GM12878 (cell line): ENCODE data around the gene PIRT. TPM values are rescaled to one million over a fixed set of nuclear protein-coding genes. Genes with fewer than 3 reads are reported as not detected.

ENCODE experiments used
- ATAC-seq: fragments of 200-7000 bp; cut with Tn5 transposase; 3 replicates; pipeline ENCODE4 v1.9.1; 2020; ENCODE audit warnings: mild to moderate bottlenecking, moderate library complexity
- BruUV-seq: library from RNA; stranded (reverse); fragments of 400-500 nt; replicated peaks from 2 replicates; lab custom pipeline; 2021; lab: Mats Ljungman, UMichigan
- CTCF ChIA-PET: fragments of 300-600 bp; sonication (Branson Sonifier 250); formaldehyde crosslinking; extraction: SDS; loops from one replicate; lab custom pipeline; 2021; ENCODE audit warnings: inconsistent platforms; lab: Yijun Ruan, JAX
- POLR2A ChIA-PET: fragments of 350-600 bp; formaldehyde crosslinking; extraction: SDS; loops from one replicate; lab custom pipeline; 2021; ENCODE audit warnings: inconsistent platforms; lab: Charles Lee
- RAD21 ChIA-PET: fragments of 300-600 bp; sonication (Branson Sonifier 250); formaldehyde crosslinking; loops from one replicate; lab custom pipeline; 2023; ENCODE audit warnings: antibody characterized with exemption; ENCODE audit not compliant: unreplicated experiment; lab: Charles Lee
- SMC1A ChIA-PET: fragments of 300-600 bp; sonication (Branson Sonifier 250); formaldehyde crosslinking; loops from one replicate; lab custom pipeline; 2023; ENCODE audit not compliant: unreplicated experiment, uncharacterized antibody; lab: Charles Lee
- DNase-seq: peaks from one replicate; pipeline ENCODE4 v3.0.0-alpha.2; 2011; ENCODE audit warnings: low read depth, low spot score
- FAIRE-seq: peaks from 3 replicates; lab custom pipeline; 2011; peaks lifted over from hg19 to GRCh38; lab: Jason Lieb, UNC
- H2AFZ ChIP-seq: 2 replicates; pipeline ENCODE4 v1.6.0; 2011; ENCODE audit warnings: low read depth, low read length, control low read depth; ENCODE audit not compliant: control insufficient read depth
- H3K27ac ChIP-seq: 2 replicates; pipeline ENCODE4 v1.5.1; 2011; ENCODE audit warnings: control low read depth; ENCODE audit not compliant: control insufficient read depth, insufficient read depth
- H3K27me3 ChIP-seq, 2 experiments: replicated peaks in 1 of 2; 2 replicates each; pipeline versions ENCODE4 v1.6.0 to v1.6.1; 2011; ENCODE audit warnings: low read length in 1 of 2; ENCODE audit not compliant: control insufficient read depth in 2 of 2, insufficient read depth in 2 of 2
- H3K36me3 ChIP-seq, 2 experiments: 2 replicates each; pipeline ENCODE4 v1.5.1; 2011; ENCODE audit warnings: low read length in 1 of 2; ENCODE audit not compliant: control insufficient read depth in 2 of 2, insufficient read depth in 2 of 2
- H3K4me1 ChIP-seq: 2 replicates; pipeline ENCODE4 v1.6.1; 2011; ENCODE audit warnings: mild to moderate bottlenecking, low read length, moderate library complexity, mixed read lengths; ENCODE audit not compliant: control insufficient read depth, insufficient read depth
- H3K4me2 ChIP-seq: 2 replicates; pipeline ENCODE4 v1.6.0; 2011; ENCODE audit warnings: control low read depth; ENCODE audit not compliant: control insufficient read depth, insufficient read depth
- H3K4me3 ChIP-seq: fragments of 200-600 bp; sonication (generic); 2 replicates; pipeline ENCODE4 v1.5.1; 2016
- H3K79me2 ChIP-seq: 2 replicates; pipeline ENCODE4 v1.6.0; 2011; ENCODE audit warnings: low read length; ENCODE audit not compliant: control insufficient read depth, insufficient read depth
- H3K9ac ChIP-seq: 2 replicates; pipeline ENCODE4 v1.8.0; 2011; ENCODE audit warnings: low read length, control low read depth, mixed read lengths; ENCODE audit not compliant: control insufficient read depth, insufficient read depth
- H3K9me3 ChIP-seq: replicated peaks from 3 replicates; pipeline ENCODE4 v1.5.1; 2011; ENCODE audit warnings: mild to moderate bottlenecking, low read length; ENCODE audit not compliant: control insufficient read depth, insufficient read depth
- H4K20me1 ChIP-seq: 2 replicates; pipeline ENCODE4 v1.6.0; 2011; ENCODE audit not compliant: control insufficient read depth, insufficient read depth
- ATF7 ChIP-seq: fragments of 450-650 bp; IDR thresholded peaks from 2 replicates; pipeline ENCODE4 v1.6.1; 2016; ENCODE audit warnings: low read depth, mild to moderate bottlenecking
- CTCF ChIP-seq, 3 experiments: IDR thresholded peaks in 2 of 3; conservative IDR thresholded peaks in 1 of 3; 2 replicates each; pipeline ENCODE4 v1.5.1; 2011; ENCODE audit warnings: low read depth in 3 of 3, low read length in 3 of 3, mild to moderate bottlenecking in 3 of 3, control low read depth in 2 of 3, moderate library complexity in 2 of 3, inconsistent platforms in 1 of 3, mixed read lengths in 1 of 3; ENCODE audit not compliant: control insufficient read depth in 2 of 3, insufficient read depth in 1 of 3; ENCODE audit errors: extremely low read depth in 1 of 3
- IRF4 ChIP-seq: IDR thresholded peaks from 2 replicates; pipeline ENCODE4 v1.6.1; 2011; ENCODE audit warnings: low read depth, low read length
- RAD21 ChIP-seq: IDR thresholded peaks from 2 replicates; pipeline ENCODE4 v1.6.1; 2011; ENCODE audit warnings: mild to moderate bottlenecking, low read depth, low read length, moderate library complexity; ENCODE audit not compliant: insufficient read depth
- WGBS: methylation state at CpG from one replicate; pipeline ENCODE4 v1.1.6; 2016; ENCODE audit warnings: low lambda C conversion rate; ENCODE audit not compliant: insufficient replicate concordance, insufficient coverage; ENCODE audit errors: missing lambda C conversion rate; 5-methylcytosine and 5-hydroxymethylcytosine counted together
- in situ Hi-C: fragments of 300-500 bp; cut with MboI; formaldehyde crosslinking; loops from 9 replicates; pipeline ENCODE4 v1.14.3; 2018; ENCODE audit warnings: mixed read lengths
- intact Hi-C: fragments of 100-400 bp; cut with micrococcal nuclease; formaldehyde crosslinking; loops from one replicate; pipeline ENCODE4 v1.14.2; 2022; ENCODE audit not compliant: unreplicated experiment
- polyA plus RNA-seq, 11 experiments: library from polyadenylated mRNA; depleted of rRNA in 4 of 11; unstranded in 6 of 11; stranded (reverse) in 5 of 11; fragments of >200 nt; fragmentation: Nextera tagmentation in 4 of 11; fragmentation: Illumina TruSeq in 1 of 11; extraction: Ambion mirVana in 4 of 11; extraction: Trizol in 1 of 11; gene quantifications; 1 replicate in 1 of 11; 2 replicates in 10 of 11; pipeline versions ENCODE4 v1.2.1 to v1.2.3, GENCODE V29; 2011 to 2016; ENCODE audit warnings: inconsistent platforms in 2 of 11, missing spikeins in 2 of 11, low read depth in 1 of 11
- total RNA-seq, 4 experiments: library from RNA; depleted of rRNA in 3 of 4; stranded (reverse); fragments of >200 nt in 3 of 4; fragmentation: Illumina TruSeq in 1 of 4; extraction: Trizol in 1 of 4; gene quantifications; 2 replicates each; pipeline versions ENCODE4 v1.2.1 to v1.2.3, GENCODE V29; 2013 to 2021

Gene PIRT
- total and polyA plus RNA-seq, 10 of the 15 experiments (the other 5 are each of a cell fraction or from before 2014, with no cell fraction given), result not detected

GRCh38 chr17:10879190-10879836 is 41.4 kb upstream of the PIRT start:
- in situ Hi-C loops (loop anchor here (25.0 kb wide), 2 partner anchors 758 to 1058 kb away; no protein-coding TSS in a partner anchor), intact Hi-C loops (loop anchor here (5.0 to 10.0 kb wide), 2 partner anchors 1055 to 1108 kb away; no protein-coding TSS in a partner anchor)
- CTCF ChIA-PET, result interaction anchor here (0.5 to 6.4 kb wide), 2 partner anchors 266 to 801 kb away, joined by 3 to 56 read pairs; no protein-coding TSS in a partner anchor
- no peak overlapping the region for H3K27ac ChIP-seq
- no peak overlapping the region for H3K4me3 ChIP-seq
- H4K20me1 ChIP-seq, result no peaks in the 10 kb centered on the region
- SMC1A ChIA-PET, result no interaction called here
- no peak overlapping the region for H3K9ac ChIP-seq
- H3K9me3 ChIP-seq, result no peaks in the 10 kb centered on the region
- no peaks in the 10 kb centered on the region for H3K79me2 ChIP-seq
- no peaks in the 10 kb centered on the region for H3K4me1 ChIP-seq
- no peaks in the 10 kb centered on the region; a peak in 1 of 4 replicates for H3K27me3 ChIP-seq
- H3K36me3 ChIP-seq, result no peaks in the 10 kb centered on the region
- 7% methylated on average over 9 of the region's 9 CpGs for WGBS
- no peak overlapping the region for H3K4me2 ChIP-seq
- ATAC-seq (no peak), DNase-seq (no peak), FAIRE-seq (no peak)
- RAD21 ChIA-PET, result interaction anchor here (0.9 kb wide), 1 partner anchor 265 kb away, joined by 3 read pairs; no protein-coding TSS in a partner anchor
- POLR2A ChIA-PET, result no interaction called here
- TF ChIP-seq ATF7, result no peak
- TF ChIP-seq CTCF (IDR thresholded peaks at IDR 0.05 in 2 of 3, conservative IDR thresholded peaks at IDR 0.05 in 1 of 3; ENCODE audit: control insufficient read depth in 2 of 3, extremely low read depth in 1 of 3, insufficient read depth in 1 of 3, low read depth in 3 of 3, low read length in 3 of 3), result 0 out of 6 replicates have a peak, but pooled peaks of 1 of the 3 experiments have one; percentile 4
- TF ChIP-seq RAD21, result peak; percentile 31; the same call in 1 of the 2 replicates
- TF ChIP-seq IRF4, result no peak
- no TSS peak for BruUV-seq
- no peak overlapping the region for H2AFZ ChIP-seq
